Measurements from ENCODE around the gene EEF1G. TPM values are rescaled to one million over a fixed set of nuclear protein-coding genes. Genes with fewer than 3 reads are reported as not detected.

Gene EEF1G
- total and polyA plus RNA-seq, 2 of the 13 experiments (the other 11 are each of a cell fraction or from before 2014, with no cell fraction given): 1,787 to 2,144 TPM

- no peak for TF ChIP-seq ZNF512 (CRISPR knock-in tag; IDR thresholded peaks at IDR 0.05)
- TF ChIP-seq ZNF367 (CRISPR knock-in tag; IDR thresholded peaks at IDR 0.05; ENCODE audit: borderline replicate concordance): no peak
- TF ChIP-seq ZNF607 (CRISPR knock-in tag; IDR thresholded peaks at IDR 0.05; ENCODE audit: borderline replicate concordance): peak; percentile 25
- no peak for TF ChIP-seq ZNF660 (CRISPR knock-in tag; IDR thresholded peaks at IDR 0.05; ENCODE audit: borderline replicate concordance, low read depth)
- 0 out of 2 replicates have a peak, but pooled peaks have one; percentile 29 for TF ChIP-seq POLR2AphosphoS5 (IDR thresholded peaks at IDR 0.05; ENCODE audit: low read depth, low read length)
- peak; percentile 56; the same call in 1 of the 2 replicates for TF ChIP-seq ZNF777 (CRISPR knock-in tag; IDR thresholded peaks at IDR 0.05)
- no peak for TF ChIP-seq ZNF138 (CRISPR knock-in tag; IDR thresholded peaks at IDR 0.05; ENCODE audit: low read depth)
- TF ChIP-seq ARID4A (CRISPR knock-in tag; IDR thresholded peaks at IDR 0.05; ENCODE audit: borderline replicate concordance): peak; percentile 84
- TF ChIP-seq POLR2AphosphoS2 (IDR thresholded peaks at IDR 0.05; ENCODE audit: low read depth, low read length): no peak
- TF ChIP-seq ZBTB14 (CRISPR knock-in tag; IDR thresholded peaks at IDR 0.05): 0 out of 2 replicates have a peak, but pooled peaks have one; percentile 26
- TF ChIP-seq SCMH1 (CRISPR knock-in tag; IDR thresholded peaks at IDR 0.05; ENCODE audit: borderline replicate concordance): no peak
- TF ChIP-seq ZNF235 (CRISPR knock-in tag; IDR thresholded peaks at IDR 0.05; ENCODE audit: borderline replicate concordance): peak; percentile 96; the same call in 1 of the 2 replicates
- no peak; the same call in none of the 2 replicates for TF ChIP-seq MTERF4 (CRISPR knock-in tag; IDR thresholded peaks at IDR 0.05)
- peak; percentile 43; the same call in 1 of the 2 replicates for TF ChIP-seq HDAC2 (CRISPR knock-in tag; IDR thresholded peaks at IDR 0.05)
- no peak for TF ChIP-seq ZNF337 (CRISPR knock-in tag; IDR thresholded peaks at IDR 0.05; ENCODE audit: borderline replicate concordance, low read depth)
- TF ChIP-seq FLYWCH1 (CRISPR knock-in tag; IDR thresholded peaks at IDR 0.05): no peak
- TF ChIP-seq SRSF9 (IDR thresholded peaks at IDR 0.05; ENCODE audit: borderline replicate concordance, insufficient read depth, low read depth, low read length, poor library complexity, severe bottlenecking): no peak
- TF ChIP-seq MTA3 (CRISPR knock-in tag; IDR thresholded peaks at IDR 0.05): no peak
- no peak for TF ChIP-seq CEBPG (CRISPR knock-in tag; IDR thresholded peaks at IDR 0.05)
- TF ChIP-seq SIX4 (CRISPR knock-in tag; IDR thresholded peaks at IDR 0.05): no peak
- TF ChIP-seq PTBP1 (IDR thresholded peaks at IDR 0.05; ENCODE audit: low read depth, low read length, poor library complexity, severe bottlenecking): no peak
Measured at GRCh38 chr11:62601372-62602140, 27.9 kb upstream of the EEF1G start, which contains the start of gene MTA2 (continued).

Data from HepG2 (cell line).